Measurements from ENCODE around the gene ZNF446.
"Not testable (repeated sequence)": the region's sequence is repeated elsewhere in the genome, so short reads cannot be mapped to it uniquely, and the experiment has no call there.

The ZNF446 gene

DNA sequence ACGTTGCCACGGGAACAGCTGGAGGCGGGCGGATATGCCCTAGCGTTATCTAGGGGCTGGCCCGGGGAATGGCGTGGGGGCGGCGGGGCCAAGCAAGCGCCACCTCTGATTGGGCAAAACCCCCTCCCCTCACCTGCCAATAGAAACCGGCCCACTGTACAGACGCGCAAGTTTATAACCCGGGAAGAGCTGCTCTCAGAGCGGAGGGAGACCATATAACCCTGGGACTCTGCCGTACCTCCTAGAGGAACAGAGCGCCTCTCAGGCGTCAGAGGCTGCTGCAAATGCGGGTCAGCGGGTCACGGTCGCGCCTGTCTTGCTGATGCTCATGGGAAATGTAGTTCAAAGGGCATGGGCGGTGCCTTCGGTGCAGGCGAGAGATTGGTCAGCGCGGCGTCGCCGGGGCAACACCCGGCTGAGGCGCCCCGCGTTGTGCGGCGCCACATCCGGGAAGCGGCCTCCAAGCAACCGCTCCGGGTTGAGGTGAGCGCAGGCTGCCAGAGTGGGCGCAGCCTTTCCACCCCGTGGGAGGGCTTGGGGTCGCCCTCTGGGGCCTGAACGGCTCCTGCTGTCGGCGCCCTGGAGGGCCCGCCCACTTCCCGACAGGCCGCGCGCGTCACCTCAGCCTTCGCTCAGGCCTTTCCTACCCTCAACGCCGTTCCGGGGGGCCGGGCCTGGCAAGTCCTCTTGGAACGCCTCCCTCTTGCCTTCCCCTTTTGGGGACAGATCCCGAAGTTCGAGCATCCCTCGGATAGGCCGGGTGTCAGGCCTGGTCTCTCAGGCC lies at the start of gene ZNF446:
Gene ZNF446 (plus strand): TSS at position 639 of the 784 bp plus-strand sequence. CDS start 867 bp downstream, outside the sequence.
- peak; percentile 99 for DNase-seq

DNA sequence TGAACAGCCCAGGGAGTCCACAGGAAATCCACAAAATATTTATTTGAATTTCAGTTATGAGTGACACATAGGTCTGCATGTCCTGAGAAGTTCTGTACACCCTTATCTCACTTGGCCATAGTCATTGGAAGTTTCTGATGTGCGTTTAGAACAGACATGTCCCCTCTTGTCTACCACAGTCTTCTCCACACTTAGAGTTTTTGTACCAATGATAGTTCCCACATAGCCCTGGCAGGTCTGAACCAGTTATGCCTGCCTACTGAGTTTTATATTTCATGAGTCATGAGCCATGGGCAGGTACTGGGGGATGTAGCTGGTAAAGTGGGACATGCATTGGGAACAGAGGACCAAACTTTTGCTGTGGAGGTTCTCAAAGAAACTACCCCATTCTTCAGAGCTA lies 47.5 kb upstream of the ZNF446 start:
- DNase-seq, result no peak

DNA sequence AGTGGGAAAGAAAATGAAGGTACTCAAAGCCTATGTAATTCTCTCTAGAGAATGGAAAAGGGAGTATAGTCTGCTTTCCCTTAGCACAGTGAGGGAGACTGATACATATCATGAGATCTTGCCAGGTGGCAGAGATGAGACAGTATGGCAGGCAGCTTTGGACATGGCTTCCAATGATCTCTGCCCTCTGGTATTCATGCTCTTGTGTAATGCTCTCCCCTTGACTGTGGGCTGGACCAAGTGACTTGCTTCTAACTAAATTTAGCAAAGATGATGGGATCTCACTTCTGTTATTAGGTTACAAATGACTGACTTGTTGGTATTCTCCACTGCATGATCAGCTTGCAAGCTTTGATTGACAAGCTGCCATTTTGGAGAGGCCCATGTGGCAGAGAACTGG lies 46.4 kb upstream of the ZNF446 start:
- DNase-seq, result no peak

DNA sequence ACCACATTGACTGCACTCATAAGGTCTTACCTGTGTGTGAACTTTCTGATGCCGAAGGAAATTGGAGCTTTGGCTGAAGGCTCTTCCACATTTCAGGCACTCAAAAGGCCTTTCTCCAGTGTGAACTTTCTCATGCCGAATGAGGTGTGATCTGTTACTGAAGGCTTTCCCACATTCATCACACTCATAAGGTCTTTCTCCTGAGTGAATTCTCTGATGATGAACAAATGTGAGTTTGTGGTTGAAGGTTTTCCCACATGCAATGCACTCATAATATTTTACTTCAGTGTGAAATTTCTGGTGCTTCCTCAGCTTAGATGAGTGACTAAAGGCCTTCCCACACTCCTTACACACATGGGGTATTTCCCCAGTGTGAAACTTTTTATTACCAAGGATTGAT lies 41.9 kb upstream of the ZNF446 start:
- peak; percentile 28 for DNase-seq

DNA sequence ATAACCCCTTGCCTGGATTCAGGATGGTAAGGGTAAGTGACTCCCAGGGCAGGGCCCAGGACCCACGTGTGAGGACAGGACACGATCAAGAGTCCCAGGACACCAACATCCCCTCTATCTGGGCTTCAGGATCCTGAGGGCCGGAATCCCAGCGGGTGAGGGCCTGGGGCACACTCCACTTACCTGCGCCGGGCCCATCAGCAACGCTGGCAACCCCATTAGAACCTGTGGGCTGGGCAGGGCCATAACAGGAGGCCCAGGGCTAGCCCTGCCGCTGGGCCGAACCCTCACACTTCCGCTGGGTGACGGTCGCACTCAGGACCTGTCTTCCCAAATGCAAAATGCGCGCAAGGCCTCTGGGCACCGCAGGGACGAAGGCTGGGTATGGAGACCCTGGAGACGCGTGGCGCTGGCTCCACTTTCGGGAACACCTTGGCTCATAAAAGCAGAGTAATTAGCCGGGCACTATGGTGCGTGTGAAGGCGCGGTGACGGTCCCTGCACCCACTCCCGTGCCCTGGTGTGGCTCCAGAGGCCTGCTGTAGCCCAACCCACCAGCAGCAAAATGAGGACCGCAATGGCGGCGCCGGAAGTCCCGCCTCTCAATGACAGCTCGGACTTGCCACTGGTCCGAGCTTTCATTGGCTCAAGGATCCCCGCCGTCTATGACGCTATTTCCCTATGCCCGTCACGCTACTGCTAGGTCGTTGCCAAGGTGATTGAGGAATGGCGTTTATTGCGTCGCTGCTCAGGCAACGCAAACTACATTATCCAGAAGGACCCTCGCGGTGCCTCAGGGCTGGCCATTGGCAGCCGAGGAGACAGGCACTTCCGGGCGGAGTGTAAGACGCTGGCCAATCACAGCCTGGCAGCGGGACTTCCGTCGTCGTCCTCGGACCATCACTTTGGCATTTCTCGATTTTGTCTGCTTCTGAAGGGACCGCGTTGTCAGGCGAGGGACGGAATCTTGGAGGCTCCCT lies 36.3 kb upstream of the ZNF446 start, which contains the start of gene ZNF132:
Gene ZNF132 (minus strand): TSS at position 578 of the 979 bp plus-strand sequence. CDS start 332 bp downstream, at position 246.
- peak; percentile 100 for DNase-seq

DNA sequence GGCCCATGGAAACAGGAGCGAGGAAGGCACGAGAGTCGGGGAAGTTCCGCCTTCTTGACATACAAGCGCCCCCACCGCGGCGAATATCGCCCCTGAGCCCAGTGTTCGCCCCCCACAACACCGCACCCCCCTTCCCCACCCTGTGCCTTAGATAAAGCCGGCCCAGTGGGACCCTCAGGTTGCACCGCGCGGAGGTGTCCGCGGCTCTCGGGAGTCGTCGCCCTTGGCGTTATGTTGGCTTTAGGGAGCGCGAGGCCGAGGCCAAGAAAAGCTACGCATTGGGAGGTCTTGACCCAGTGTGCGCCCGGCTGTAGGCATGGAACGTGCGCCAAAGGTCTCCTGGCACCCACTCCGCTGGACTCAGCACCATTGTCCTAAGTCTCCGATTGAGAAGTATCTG lies 35.6 kb upstream of the ZNF446 start:
- no peak for DNase-seq

DNA sequence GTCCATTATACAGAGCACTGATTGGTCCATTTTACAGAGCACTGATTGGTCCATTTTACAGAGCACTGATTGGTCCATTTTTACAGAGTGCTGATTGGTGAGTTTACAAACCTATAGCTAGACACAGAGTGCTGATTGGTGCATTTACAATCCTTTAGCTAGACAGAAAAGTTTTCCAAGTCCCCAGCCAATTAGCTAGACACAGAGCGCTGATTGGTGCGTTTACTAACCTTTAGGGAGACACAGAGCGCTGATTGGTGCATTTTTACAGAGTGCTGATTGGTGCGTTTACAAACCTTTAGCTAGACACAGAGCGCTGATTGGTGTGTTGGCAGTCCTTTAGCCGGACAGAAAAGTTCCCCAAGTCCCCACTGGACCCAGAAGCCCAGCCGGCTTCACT lies 33.2 kb upstream of the ZNF446 start:
- not testable (repeated sequence) for DNase-seq

DNA sequence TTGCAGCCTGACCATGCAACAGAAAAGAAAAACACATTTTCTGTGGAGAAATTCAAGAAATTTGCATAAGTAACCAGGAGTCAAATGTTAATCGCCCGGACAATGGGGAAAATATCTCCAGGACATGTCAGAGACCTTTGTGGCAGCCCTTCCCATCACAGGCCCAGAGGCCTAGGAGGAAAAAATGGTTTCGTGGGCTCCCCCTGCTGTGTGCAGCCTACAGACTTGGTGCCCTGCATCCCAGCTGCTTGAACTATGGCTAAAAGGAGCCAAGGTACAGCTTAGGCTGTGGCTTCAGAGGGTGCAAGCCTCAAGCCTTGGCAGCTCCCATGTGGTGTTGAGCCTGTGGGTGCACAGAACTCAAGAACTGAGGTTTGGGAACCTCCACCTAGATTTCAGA lies 27.3 kb upstream of the ZNF446 start:
- not testable (repeated sequence) for DNase-seq

DNA sequence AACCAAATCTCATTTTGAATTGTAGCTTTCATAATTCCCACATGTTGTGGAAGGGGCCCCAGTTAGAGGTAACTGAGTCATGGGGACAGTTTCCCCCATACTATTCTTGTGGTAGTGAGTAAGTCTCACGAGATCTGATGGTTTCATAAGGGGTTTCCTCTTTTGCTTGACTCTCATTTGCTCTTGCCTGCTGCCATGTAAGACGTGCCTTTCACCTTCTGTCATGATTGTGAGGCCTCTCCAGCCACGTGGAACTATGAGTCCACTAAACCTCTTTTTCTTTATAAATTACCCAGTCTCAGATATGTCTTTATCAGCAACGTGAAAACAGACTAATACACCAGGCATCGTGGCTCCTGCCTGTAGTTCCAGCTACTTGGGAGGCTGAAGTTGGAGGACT lies 26.2 kb upstream of the ZNF446 start:
- not testable (repeated sequence) for DNase-seq

DNA sequence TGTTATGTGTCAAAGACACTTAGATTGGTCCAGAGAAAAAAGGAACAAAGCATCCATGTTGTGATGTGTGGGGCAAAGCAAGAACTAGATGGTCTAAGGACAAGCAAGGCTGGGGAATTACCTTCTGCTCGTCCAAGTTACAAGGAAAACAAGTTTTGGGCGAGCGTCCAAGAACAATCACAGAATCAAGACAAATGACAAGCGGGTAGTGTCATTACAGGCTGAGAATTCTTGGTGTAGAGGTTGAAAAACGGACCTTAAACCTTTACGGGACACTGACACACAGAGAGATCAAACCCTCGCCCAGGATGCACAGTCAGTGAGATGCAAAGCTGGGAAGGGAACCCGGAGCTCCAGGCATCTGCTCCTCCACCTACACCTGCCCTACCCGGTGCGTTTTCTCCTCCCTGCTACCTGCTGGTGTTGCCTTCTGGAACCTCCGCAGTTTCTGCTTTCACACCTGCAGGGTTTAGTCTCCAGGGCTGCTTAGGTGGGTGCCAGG lies 25.2 kb upstream of the ZNF446 start:
- no peak for DNase-seq

DNA sequence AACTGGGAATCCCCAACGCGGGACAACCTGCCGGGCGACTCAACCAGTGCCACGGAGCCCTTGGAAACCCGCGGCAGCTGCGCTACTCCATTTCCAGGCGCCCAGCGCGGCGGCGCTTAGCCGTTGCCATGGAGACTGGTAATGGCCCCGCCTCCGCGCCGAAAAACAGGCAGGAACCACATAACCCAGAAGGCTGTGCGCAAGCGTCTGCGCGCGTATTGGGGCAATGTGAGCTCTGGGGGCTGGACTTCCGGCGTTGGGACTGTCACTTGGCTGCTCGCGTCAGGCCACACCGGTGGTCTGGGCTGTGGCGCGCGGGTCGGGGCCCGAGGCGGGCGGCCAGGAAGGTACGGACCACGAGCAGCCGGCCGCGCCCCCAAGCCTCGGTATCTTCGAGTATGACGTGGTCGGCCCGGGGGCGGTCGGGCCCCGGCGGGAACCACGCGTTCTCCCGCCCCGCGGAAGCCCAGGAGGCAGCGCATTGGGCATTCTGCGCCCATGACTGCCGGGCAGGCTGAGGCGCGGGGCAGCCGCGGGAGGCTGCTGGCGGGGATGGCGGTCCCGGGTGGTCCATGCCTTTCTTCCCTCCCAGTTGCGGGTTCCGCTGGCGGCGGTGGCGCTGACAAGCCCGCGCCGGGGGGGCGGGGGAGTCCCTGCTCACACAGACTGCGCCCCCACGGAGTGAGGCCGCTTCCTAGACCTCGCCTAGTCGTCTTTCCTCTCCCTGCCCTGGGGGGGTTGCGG lies 24.6 kb upstream of the ZNF446 start, which contains the start of gene ZNF324B:
Gene ZNF324B (plus strand): TSS at position 265 of the 744 bp plus-strand sequence. CDS start 2,080 bp downstream, outside the sequence.
- peak; percentile 99 for DNase-seq

DNA sequence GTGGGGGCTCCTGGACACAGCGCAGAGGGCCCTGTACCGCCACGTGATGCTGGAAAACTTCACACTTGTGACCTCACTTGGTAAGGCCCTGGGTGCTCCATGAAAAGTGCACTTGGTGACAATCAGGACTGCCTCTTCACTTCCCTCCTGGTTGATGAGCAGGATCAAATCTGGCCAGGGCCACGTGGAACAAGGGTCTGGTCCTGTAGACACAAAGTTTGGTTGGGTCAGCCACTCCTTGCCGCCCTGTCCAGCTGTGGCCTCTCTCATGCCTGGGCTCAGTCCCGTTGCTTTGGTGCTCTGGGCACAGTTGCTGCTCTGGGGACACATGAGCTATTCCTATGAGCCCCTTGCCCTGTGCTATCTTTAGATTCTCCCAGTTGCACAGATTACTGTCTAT lies 22.4 kb upstream of the ZNF446 start:
- DNase-seq, result no peak

DNA sequence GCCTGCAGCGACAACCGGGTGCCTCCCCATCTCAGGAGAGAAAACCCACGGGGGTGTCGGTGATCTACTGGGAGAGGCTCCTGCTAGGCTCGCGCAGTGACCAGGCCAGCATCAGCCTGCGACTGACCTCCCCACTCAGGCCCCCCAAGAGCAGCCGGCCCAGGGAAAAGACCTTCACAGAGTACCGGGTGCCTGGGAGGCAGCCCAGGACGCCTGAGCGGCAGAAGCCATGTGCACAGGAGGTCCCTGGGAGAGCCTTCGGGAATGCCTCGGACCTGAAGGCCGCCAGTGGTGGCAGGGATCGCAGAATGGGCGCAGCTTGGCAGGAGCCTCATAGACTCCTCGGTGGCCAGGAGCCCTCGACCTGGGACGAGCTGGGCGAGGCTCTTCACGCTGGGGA lies 20.8 kb upstream of the ZNF446 start:
- no peak for DNase-seq

DNA sequence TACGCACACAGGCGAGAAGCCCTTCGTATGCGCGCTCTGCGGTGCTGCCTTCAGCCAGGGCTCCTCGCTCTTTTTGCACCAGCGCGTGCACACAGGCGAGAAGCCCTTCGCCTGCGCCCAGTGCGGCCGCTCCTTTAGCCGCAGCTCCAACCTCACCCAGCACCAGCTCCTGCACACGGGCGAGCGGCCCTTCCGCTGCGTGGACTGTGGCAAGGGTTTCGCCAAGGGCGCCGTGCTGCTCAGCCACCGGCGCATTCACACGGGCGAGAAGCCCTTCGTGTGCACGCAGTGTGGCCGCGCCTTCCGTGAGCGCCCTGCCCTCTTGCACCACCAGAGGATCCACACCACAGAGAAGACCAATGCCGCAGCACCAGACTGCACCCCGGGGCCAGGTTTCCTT lies 20.0 kb upstream of the ZNF446 start:
- no peak for DNase-seq

DNA sequence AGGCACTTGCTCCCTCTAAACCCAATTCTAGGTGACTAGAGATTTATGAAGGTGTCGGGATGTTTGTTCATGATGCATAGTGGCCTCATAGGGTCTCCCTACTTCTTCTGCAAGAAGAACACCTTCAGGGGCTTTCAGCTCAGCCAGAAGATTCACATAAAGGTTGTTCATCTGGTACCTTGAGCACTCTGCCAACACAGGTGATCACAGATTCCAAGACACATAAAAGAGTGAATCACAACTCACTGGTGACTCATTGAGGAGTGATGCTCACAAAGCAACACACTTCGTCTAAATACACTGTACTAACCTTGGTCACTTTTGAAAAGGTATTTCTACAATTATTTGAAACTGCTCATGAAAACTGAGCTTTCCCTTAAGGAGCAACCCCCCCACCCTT lies 16.1 kb upstream of the ZNF446 start:
- DNase-seq, result no peak

DNA sequence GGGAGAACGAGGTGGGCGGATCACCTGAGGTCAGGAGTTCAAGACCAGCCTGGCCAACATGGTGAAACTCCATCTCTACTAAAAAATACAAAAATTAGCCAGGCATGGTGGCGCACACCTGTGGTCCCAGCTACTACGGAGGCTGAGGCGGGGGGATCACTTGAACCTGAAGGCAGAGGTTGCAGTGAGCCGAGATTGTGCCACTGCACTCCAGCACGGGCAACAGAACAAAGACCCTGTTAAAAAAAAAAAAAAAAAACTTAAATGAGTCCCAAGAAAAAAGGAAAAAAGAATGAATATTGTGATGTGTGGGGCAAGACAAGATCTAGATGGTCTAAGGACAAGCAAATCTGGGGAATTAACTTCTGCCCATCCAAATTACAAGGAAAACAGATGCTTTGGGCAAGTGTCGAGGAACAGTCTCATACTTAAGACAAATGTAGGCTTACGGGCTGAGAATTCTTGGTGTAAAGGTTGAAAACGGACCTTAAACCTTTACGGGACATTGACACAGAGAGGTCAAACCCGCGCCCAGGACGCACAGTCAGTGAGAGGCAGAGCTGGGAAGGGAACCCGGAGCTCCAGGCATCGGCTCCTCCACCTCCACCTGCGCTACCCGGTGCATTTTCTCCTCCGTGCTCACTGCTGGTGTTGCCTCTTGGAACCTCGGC lies 9.9 kb upstream of the ZNF446 start:
- DNase-seq, result no peak

DNA sequence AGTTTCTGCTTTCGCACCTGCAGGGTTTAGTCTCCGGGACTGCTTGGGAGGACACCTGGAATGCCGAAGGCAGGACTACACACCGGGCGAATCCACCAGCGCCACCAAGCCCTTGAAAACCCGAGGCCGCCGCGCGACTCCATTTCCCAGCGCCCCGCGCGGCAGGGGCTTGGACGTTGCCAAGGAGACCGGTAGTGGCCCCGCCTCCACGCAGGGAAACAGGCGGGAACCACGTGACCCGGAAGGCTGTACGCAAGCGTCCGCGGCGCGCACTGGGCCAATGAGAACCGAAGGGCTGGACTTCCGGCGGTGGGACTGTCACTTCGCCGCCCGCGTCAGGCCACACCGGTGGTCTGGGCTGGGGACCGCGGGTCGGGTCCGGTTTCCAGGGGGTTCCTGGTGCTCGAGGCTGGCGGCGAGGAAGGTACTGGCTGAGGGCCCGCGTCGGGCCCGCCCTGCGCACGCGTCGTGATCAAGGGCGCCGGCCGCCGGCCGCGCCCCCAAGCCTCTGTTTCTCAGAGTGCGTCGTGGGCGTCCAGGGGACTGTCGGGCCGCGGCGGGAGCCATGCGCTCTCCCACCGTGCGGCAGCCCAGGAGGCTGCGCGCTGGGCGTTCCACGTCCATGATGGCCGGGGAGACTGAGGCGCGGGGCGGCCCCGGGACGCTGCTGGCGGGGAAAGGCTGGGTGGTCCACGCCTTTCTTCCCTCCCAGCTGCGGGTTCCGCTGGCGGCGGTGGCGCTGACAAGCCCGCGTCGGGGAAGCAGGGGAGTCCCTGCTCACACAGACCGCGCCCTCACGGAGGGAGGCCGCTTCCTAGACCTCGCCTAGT lies 9.2 kb upstream of the ZNF446 start, which contains the start of gene ZNF324:
Gene ZNF324 (plus strand): TSS at position 321 of the 830 bp plus-strand sequence. CDS start 2,106 bp downstream, outside the sequence.
- DNase-seq, result peak; percentile 99

DNA sequence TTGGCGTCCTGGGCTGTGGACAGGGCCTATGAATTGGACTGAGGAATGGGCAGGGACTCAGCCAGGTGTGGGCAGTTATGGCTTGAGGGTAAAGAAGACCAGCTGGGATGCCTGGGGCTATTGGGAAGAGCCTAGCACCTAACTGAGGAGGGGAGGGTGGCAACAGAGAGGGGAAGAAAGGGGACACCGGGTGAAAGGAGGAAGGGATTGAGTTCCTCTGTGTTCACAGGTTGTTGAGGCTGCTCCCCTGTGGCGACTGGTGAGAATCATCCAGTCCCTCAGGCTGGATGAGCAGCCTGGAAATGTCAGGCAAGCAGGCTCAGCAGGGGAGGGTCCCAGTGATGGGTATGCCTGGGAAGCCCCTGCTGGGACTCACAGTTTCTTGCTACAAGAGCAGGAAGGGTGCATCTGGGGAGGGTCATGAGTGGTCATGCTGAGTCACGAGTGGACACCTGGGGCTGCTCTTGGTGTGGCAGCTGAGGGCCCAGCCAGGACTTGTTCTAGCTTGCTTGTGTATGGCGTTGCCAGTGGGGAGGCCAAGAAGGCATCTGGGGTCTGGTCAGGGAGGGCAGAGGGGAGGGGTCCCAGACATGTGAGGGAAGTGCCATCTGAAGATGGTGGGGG lies 7.8 kb upstream of the ZNF446 start:
- no peak for DNase-seq

DNA sequence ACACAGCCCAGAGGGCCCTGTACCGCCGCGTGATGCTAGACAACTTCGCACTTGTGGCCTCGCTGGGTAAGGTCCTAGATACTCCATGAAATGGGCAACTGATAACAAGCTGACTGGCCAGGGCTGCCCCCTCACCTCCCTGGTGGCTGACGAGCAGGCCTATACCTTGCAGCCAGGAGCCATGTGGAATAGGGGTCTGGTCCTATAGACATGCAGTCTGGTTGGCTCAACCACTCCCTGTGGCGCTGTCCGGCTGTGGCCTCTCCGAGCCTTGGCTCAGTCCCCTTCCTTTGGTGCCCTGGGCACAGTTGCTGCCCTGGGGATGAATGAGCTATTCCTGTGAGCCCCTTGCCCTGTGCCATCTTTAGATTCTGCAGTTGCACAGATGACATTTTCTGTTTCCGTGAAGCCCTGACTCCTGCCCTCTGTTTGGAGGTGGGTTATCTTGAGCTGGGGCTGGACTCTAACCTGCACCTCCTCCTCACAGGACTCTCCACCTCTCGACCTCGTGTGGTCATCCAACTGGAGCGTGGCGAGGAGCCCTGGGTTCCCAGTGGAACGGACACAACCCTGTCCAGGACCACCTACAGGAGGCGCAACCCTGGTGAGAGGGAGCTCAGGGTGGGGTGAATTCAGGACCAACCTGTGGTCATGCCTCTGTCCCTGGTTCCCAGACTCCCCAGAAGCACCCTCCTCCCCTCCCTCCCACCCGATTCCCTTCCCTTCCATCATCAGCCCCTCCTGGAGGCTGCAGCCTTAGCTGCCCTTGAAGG lies 6.7 kb upstream of the ZNF446 start:
- no peak for DNase-seq

All from OCI-M1 (cell line).